Body of pancreas (tissue), 4 donors: ENCODE data around the gene ZNF577.

Experiments
- POLR2A ChIP-seq, 3 donors: fragments of 450-650 bp; IDR thresholded peaks; one replicate each; pipeline ENCODE4 v1.6.1; 2016; ENCODE audit warnings: antibody characterized with exemption in 3 of 3, mild to moderate bottlenecking in 2 of 3
- TF ChIP-seq, protein P1 (sequence below), 7 experiments: fragments of 450-650 bp in 4 of 7; fragments of 200-600 bp in 3 of 7; sonication (generic) in 3 of 7; IDR thresholded peaks; one replicate each; pipeline ENCODE4 v1.5.1; 2016 to 2019; ENCODE audit warnings: antibody characterized with exemption in 7 of 7

DNA sequence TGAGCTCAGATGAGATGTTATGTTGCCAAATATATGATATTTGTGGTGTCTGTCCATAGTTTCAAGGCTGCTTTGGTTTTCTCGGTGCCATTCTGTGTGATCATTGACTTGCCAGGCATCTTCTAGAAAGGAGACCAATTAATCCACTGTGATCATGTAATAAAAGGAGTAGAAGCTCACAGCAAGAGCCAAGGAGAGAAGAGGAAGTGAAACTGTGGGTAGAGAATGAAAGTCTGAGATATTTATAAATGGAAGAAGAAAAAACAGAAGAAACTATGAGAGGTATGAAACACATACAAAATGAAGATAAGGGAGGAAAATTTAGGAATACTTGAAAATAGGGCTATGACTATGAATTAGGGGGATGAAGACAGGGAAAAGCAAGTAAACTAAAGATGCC lies 28.4 kb upstream of the ZNF577 start:
- TF ChIP-seq, protein P1, sequence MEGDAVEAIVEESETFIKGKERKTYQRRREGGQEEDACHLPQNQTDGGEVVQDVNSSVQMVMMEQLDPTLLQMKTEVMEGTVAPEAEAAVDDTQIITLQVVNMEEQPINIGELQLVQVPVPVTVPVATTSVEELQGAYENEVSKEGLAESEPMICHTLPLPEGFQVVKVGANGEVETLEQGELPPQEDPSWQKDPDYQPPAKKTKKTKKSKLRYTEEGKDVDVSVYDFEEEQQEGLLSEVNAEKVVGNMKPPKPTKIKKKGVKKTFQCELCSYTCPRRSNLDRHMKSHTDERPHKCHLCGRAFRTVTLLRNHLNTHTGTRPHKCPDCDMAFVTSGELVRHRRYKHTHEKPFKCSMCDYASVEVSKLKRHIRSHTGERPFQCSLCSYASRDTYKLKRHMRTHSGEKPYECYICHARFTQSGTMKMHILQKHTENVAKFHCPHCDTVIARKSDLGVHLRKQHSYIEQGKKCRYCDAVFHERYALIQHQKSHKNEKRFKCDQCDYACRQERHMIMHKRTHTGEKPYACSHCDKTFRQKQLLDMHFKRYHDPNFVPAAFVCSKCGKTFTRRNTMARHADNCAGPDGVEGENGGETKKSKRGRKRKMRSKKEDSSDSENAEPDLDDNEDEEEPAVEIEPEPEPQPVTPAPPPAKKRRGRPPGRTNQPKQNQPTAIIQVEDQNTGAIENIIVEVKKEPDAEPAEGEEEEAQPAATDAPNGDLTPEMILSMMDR (IDR thresholded peaks at IDR 0.05), result no peak
- TF ChIP-seq POLR2A (IDR thresholded peaks at IDR 0.05), result no peak
